H1 (cell line): Measurements from ENCODE around the gene CHST11. TPM values are rescaled to one million over a fixed set of nuclear protein-coding genes. Genes with fewer than 3 reads are reported as not detected.

Experiments used
- CTCF ChIA-PET: fragments of 300-600 bp; sonication (Branson Sonifier 250); formaldehyde crosslinking; loops from one replicate; lab custom pipeline; 2021; ENCODE audit not compliant: partially characterized antibody; lab: Charles Lee
- POLR2A ChIA-PET: fragments of 300-600 bp; sonication (Branson Sonifier 250); formaldehyde crosslinking; loops from one replicate; lab custom pipeline; 2021; ENCODE audit warnings: inconsistent platforms; ENCODE audit not compliant: partially characterized antibody; lab: Charles Lee
- DNase-seq, 2 experiments: peaks; one replicate each; pipeline versions ENCODE4 v3.0.0 to v3.0.0-alpha.2; 2010 to 2022; ENCODE audit warnings: low spot score in 2 of 2, low read depth in 1 of 2, mixed read lengths in 1 of 2
- FAIRE-seq: peaks from 2 replicates; lab custom pipeline; 2011; peaks lifted over from hg19 to GRCh38; lab: Jason Lieb, UNC
- H2AFZ ChIP-seq: 2 replicates; pipeline ENCODE4 v1.8.1; 2012; ENCODE audit warnings: low read length, inconsistent platforms
- H2AK5ac ChIP-seq: 2 replicates; pipeline ENCODE4 v1.6.1; 2013; ENCODE audit warnings: low read depth, low read length
- H2BK120ac ChIP-seq: replicated peaks from 2 replicates; pipeline ENCODE3; 2013; ENCODE audit warnings: low read depth, low read length, inconsistent platforms
- H2BK12ac ChIP-seq: 2 replicates; pipeline ENCODE4 v1.6.1; 2013; ENCODE audit warnings: low read depth, low read length
- H2BK15ac ChIP-seq: 2 replicates; pipeline ENCODE4 v1.6.1; 2013; ENCODE audit warnings: low read length
- H2BK20ac ChIP-seq: 2 replicates; pipeline ENCODE4 v1.6.1; 2013; ENCODE audit warnings: low read length
- H2BK5ac ChIP-seq: 2 replicates; pipeline ENCODE4 v1.6.1; 2013; ENCODE audit warnings: low read depth, low read length
- H3K14ac ChIP-seq: 2 replicates; pipeline ENCODE4 v1.6.1; 2013; ENCODE audit warnings: inconsistent platforms; ENCODE audit not compliant: insufficient read length
- H3K18ac ChIP-seq: 2 replicates; pipeline ENCODE4 v1.6.1; 2013; ENCODE audit warnings: low read length; ENCODE audit errors: extremely low read depth
- H3K23ac ChIP-seq: 2 replicates; pipeline ENCODE4 v1.6.1; 2013; ENCODE audit warnings: inconsistent platforms; ENCODE audit not compliant: insufficient read length
- H3K23me2 ChIP-seq: 2 replicates; pipeline ENCODE4 v1.6.1; 2013; ENCODE audit warnings: low read depth, low read length
- H3K27ac ChIP-seq: 2 replicates; pipeline ENCODE4 v1.6.1; 2011; ENCODE audit warnings: low read depth, low read length, inconsistent platforms
- H3K27me3 ChIP-seq, 4 experiments: replicated peaks in 1 of 4; 1 replicate in 1 of 4; 2 replicates in 3 of 4; pipeline versions ENCODE4 v1.6.1 to v1.8.1; 2011 to 2013; ENCODE audit warnings: low read length in 3 of 4, mild to moderate bottlenecking in 3 of 4, inconsistent platforms in 2 of 4, mixed read lengths in 2 of 4, moderate library complexity in 1 of 4; ENCODE audit not compliant: control insufficient read depth in 3 of 4, insufficient read depth in 3 of 4; ENCODE audit errors: extremely low read depth in 1 of 4
- H3K36me3 ChIP-seq, 4 experiments: 2 replicates each; pipeline versions ENCODE4 v1.6.1 to v1.8.1; 2011 to 2013; ENCODE audit warnings: mild to moderate bottlenecking in 4 of 4, low read length in 3 of 4, moderate library complexity in 2 of 4, control low read depth in 1 of 4, inconsistent platforms in 1 of 4; ENCODE audit not compliant: insufficient read depth in 4 of 4, control insufficient read depth in 2 of 4
- H3K4ac ChIP-seq: replicated peaks from 2 replicates; pipeline ENCODE3; 2013; ENCODE audit warnings: low read length, low read depth, mixed read lengths, inconsistent platforms; ENCODE audit not compliant: insufficient read length
- H3K4me1 ChIP-seq, 4 experiments: replicated peaks in 1 of 4; 1 replicate in 1 of 4; 2 replicates in 3 of 4; pipeline versions ENCODE4 v1.6.1 to v1.8.1; 2011 to 2013; ENCODE audit warnings: low read length in 3 of 4, inconsistent platforms in 2 of 4, mixed read lengths in 1 of 4; ENCODE audit not compliant: insufficient read depth in 4 of 4, control insufficient read depth in 3 of 4
- H3K4me2 ChIP-seq, 2 experiments: 2 replicates each; pipeline versions ENCODE4 v1.6.1 to v1.8.1; 2011 to 2013; ENCODE audit warnings: low read depth in 2 of 2, low read length in 2 of 2, control low read depth in 1 of 2, inconsistent platforms in 1 of 2, mild to moderate bottlenecking in 1 of 2; ENCODE audit not compliant: insufficient read depth in 1 of 2
- H3K4me3 ChIP-seq, 4 experiments: fragments of 200-600, 300-600 bp in 1 of 4; sonication (generic), shearing (Covaris generic), sonication (Bioruptor Twin) in 1 of 4; 2 replicates each; pipeline versions ENCODE4 v1.5.1 to v1.8.1; 2011 to 2016; ENCODE audit warnings: low read length in 4 of 4, low read depth in 3 of 4, control low read depth in 2 of 4, inconsistent platforms in 2 of 4, mild to moderate bottlenecking in 2 of 4, mixed read lengths in 1 of 4, moderate library complexity in 1 of 4; ENCODE audit not compliant: insufficient read depth in 2 of 4; ENCODE audit errors: extremely low read depth in 1 of 4
- H3K56ac ChIP-seq: replicated peaks from 2 replicates; pipeline ENCODE3; 2013; ENCODE audit warnings: low read depth, mild to moderate bottlenecking, mixed read lengths, low read length, inconsistent platforms; ENCODE audit not compliant: insufficient read length
- H3K79me1 ChIP-seq: 2 replicates; pipeline ENCODE4 v1.6.1; 2013; ENCODE audit warnings: low read depth, low read length, control low read depth
- H3K79me2 ChIP-seq, 2 experiments: 2 replicates each; pipeline versions ENCODE4 v1.6.1 to v1.8.1; 2012 to 2013; ENCODE audit warnings: low read length in 2 of 2, mild to moderate bottlenecking in 2 of 2, inconsistent platforms in 1 of 2; ENCODE audit not compliant: insufficient read depth in 2 of 2, control insufficient read depth in 1 of 2
- H3K9ac ChIP-seq, 4 experiments: replicated peaks in 1 of 4; 1 replicate in 1 of 4; 2 replicates in 3 of 4; pipeline versions ENCODE4 v1.6.1 to v1.8.1; 2011 to 2013; ENCODE audit warnings: low read depth in 3 of 4, low read length in 3 of 4, control low read depth in 2 of 4, mild to moderate bottlenecking in 2 of 4, moderate library complexity in 2 of 4, inconsistent platforms in 1 of 4; ENCODE audit errors: extremely low read depth in 1 of 4
- H3K9me3 ChIP-seq, 2 experiments: 2 replicates each; pipeline versions ENCODE4 v1.6.1 to v1.8.1; 2012 to 2013; ENCODE audit warnings: mild to moderate bottlenecking in 2 of 2, moderate library complexity in 2 of 2, control low read depth in 1 of 2, inconsistent platforms in 1 of 2, low read depth in 1 of 2, low read length in 1 of 2, mixed read lengths in 1 of 2; ENCODE audit not compliant: insufficient read depth in 2 of 2
- H4K20me1 ChIP-seq, 2 experiments: replicated peaks in 1 of 2; 2 replicates each; pipeline versions ENCODE3 to v1.8.1; 2011 to 2013; ENCODE audit warnings: inconsistent platforms in 2 of 2, low read length in 2 of 2, mild to moderate bottlenecking in 1 of 2; ENCODE audit not compliant: insufficient read depth in 2 of 2, control insufficient read depth in 1 of 2
- H4K5ac ChIP-seq: 2 replicates; pipeline ENCODE4 v1.6.1; 2013; ENCODE audit warnings: low read length, low read depth, mixed read lengths, inconsistent platforms; ENCODE audit not compliant: insufficient read length
- H4K8ac ChIP-seq: 2 replicates; pipeline ENCODE4 v1.8.0; 2013; ENCODE audit warnings: mild to moderate bottlenecking, moderate library complexity, low read length, inconsistent platforms; ENCODE audit not compliant: insufficient read depth; ENCODE audit errors: extremely low read depth
- H4K91ac ChIP-seq: replicated peaks from 2 replicates; pipeline ENCODE3; 2013; ENCODE audit warnings: low read length, mixed read lengths, inconsistent platforms; ENCODE audit not compliant: insufficient read length
- ASH2L ChIP-seq: fragments of 200-600, 300-600 bp; sonication (generic); IDR thresholded peaks from one replicate; pipeline ENCODE4 v1.7.1; 2017; ENCODE audit warnings: low read length
- BACH1 ChIP-seq: IDR thresholded peaks from 2 replicates; pipeline ENCODE4 v1.6.1; 2012; ENCODE audit warnings: low read length, improper control_type of control experiment
- CREB1 ChIP-seq: IDR thresholded peaks from 2 replicates; pipeline ENCODE4 v1.6.1; 2012; ENCODE audit warnings: inconsistent platforms
- HDAC2 ChIP-seq, 2 experiments: fragments of 300-600 bp in 1 of 2; sonication (generic) in 1 of 2; IDR thresholded peaks; 2 replicates each; pipeline ENCODE4 v1.6.1; 2011 to 2012; ENCODE audit warnings: low read depth in 2 of 2, low read length in 2 of 2, mild to moderate bottlenecking in 2 of 2, moderate library complexity in 2 of 2, borderline replicate concordance in 1 of 2, inconsistent platforms in 1 of 2
- JUND ChIP-seq: IDR thresholded peaks from 2 replicates; pipeline ENCODE4 v1.6.1; 2011; ENCODE audit warnings: mild to moderate bottlenecking, improper control_type of control experiment, low read length
- KDM1A ChIP-seq: fragments of 200-600, 300-600 bp; sonication (generic); IDR thresholded peaks from 2 replicates; pipeline ENCODE4 v1.7.1; 2016; ENCODE audit warnings: mild to moderate bottlenecking, low read length, borderline replicate concordance
- PHF8 ChIP-seq: fragments of 200-600 bp; sonication (generic); conservative IDR thresholded peaks from 2 replicates; pipeline ENCODE4 v1.7.1; 2012; ENCODE audit warnings: low read depth, mild to moderate bottlenecking, inconsistent platforms, low read length, moderate library complexity
- RNF2 ChIP-seq: fragments of 200-900, 300-1000 bp; sonication (generic); IDR thresholded peaks from 2 replicates; pipeline ENCODE4 v1.7.1; 2016; ENCODE audit warnings: borderline replicate concordance, low read depth, mild to moderate bottlenecking, antibody characterized with exemption, low read length; ENCODE audit not compliant: poor library complexity, severe bottlenecking; ENCODE audit errors: missing control alignments
- SP1 ChIP-seq: IDR thresholded peaks from 2 replicates; pipeline ENCODE4 v1.6.1; 2011; ENCODE audit warnings: low read depth, low read length
- SUZ12 ChIP-seq: fragments of 200-600 bp; sonication (generic); IDR thresholded peaks from 2 replicates; pipeline ENCODE4 v1.6.1; 2012; ENCODE audit warnings: mild to moderate bottlenecking, inconsistent platforms, low read length, moderate library complexity, mixed read lengths
- TAF1 ChIP-seq: IDR thresholded peaks from 2 replicates; pipeline ENCODE4 v1.6.1; 2011; ENCODE audit warnings: mild to moderate bottlenecking, low read depth, low read length
- WGBS, 2 experiments: shearing (Covaris generic) in 1 of 2; methylation state at CpG; one replicate each; pipeline versions ENCODE4 v1.1.6 to v1.1.7; 2013 to 2015; ENCODE audit warnings: low lambda C conversion rate in 2 of 2, mixed read lengths in 2 of 2, inconsistent platforms in 1 of 2, low coverage in 1 of 2, missing lambda C conversion rate in 1 of 2; ENCODE audit not compliant: insufficient replicate concordance in 2 of 2, insufficient coverage in 1 of 2, insufficient read length in 1 of 2; ENCODE audit errors: extremely low coverage in 1 of 2, missing lambda C conversion rate in 1 of 2; 5-methylcytosine and 5-hydroxymethylcytosine counted together
- polyA plus RNA-seq, 7 experiments: library from polyadenylated mRNA; depleted of rRNA in 3 of 7; stranded (reverse) in 5 of 7; unstranded in 2 of 7; fragments of >200 nt in 5 of 7; fragments of 200-250 nt in 2 of 7; gene quantifications; 1 replicate in 5 of 7; 2 replicates in 1 of 7; 4 replicates in 1 of 7; pipeline versions ENCODE4 v1.2.1 to v1.2.3, GENCODE V29; 2011 to 2013; ENCODE audit warnings: missing spikeins in 2 of 7, mixed read lengths in 2 of 7
- total RNA-seq: library from RNA; stranded (reverse); fragmentation: NEBNext Ultra II Directional; extraction: Animal tissue kit (Norgen Biotek cat#: 25700); gene quantifications from 2 replicates; pipeline ENCODE4 v1.2.1, GENCODE V29; 2021
- TF ChIP-seq, protein P1 (sequence below): IDR thresholded peaks from 2 replicates; pipeline ENCODE4 v1.6.1; 2012; ENCODE audit warnings: inconsistent platforms
- TF ChIP-seq, protein P2 (sequence below): IDR thresholded peaks from 2 replicates; pipeline ENCODE4 v1.6.1; 2011; ENCODE audit warnings: low read depth, mild to moderate bottlenecking, low read length; ENCODE audit not compliant: insufficient read depth

The CHST11 gene
- total and polyA plus RNA-seq, 2 of the 8 experiments (the other 6 are each of a cell fraction or from before 2014, with no cell fraction given), result 14.4 to 20.8 TPM

DNA sequence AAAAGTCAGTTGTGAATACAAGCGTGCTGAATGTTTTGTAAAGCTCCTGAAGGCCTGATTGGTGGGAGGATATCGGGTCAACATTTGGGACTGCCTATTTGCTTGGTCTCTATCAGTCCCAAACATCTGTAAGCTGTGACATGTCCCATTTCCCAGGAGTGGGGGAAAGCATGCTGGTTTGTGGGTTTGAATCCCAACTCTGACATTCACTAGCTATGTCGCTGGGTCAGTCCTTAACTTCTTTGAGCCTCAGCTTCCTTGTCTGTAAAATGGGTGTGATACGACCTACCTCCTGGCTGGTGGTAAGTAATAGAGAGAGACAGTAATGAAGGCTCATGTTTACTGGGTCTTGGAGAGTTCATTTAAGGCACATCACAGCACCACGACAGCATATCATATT, 136.7 kb downstream of the CHST11 start:
- Histone ChIP-seq H3K27ac (no peak overlapping the region), H3K4ac (peak overlapping the region; percentile 34), H3K79me1 (0 out of 2 replicates have a peak, but pooled peaks cover 4% of the 10 kb centered on the region), H2BK20ac (no peak overlapping the region), H3K23me2 (peaks cover 1% of the 10 kb centered on the region; the same call in 1 of the 2 replicates), H3K4me2 (no peak overlapping the region), H4K20me1 (no peaks in the 10 kb centered on the region), H2AK5ac (no peak overlapping the region), H2BK12ac (no peak overlapping the region), H4K91ac (no peak overlapping the region), H2AFZ (no peak overlapping the region), H3K9me3 (no peaks in the 10 kb centered on the region), H3K79me2 (0 out of 4 replicates have a peak, but pooled peaks cover 0 to 2% of the 10 kb centered on the region in 2 experiments), H2BK120ac (no peak overlapping the region), H3K27me3 (no peaks in the 10 kb centered on the region), H2BK5ac (no peak overlapping the region), H3K18ac (no peak overlapping the region), H3K4me1 (peaks cover 0 to 6% (median 2%) of the 10 kb centered on the region in 4 experiments; a peak in 4 of 7 replicates), H3K14ac (no peak overlapping the region), H3K23ac (no peak overlapping the region), H3K4me3 (no peak overlapping the region), H4K8ac (no peak overlapping the region), H3K36me3 (no peaks in the 10 kb centered on the region), H2BK15ac (no peak overlapping the region), H3K56ac (no peak overlapping the region), H3K9ac (no peak overlapping the region), H4K5ac (no peak overlapping the region)
- FAIRE-seq (no peak), DNase-seq (no peak)
- 83% methylated on average over 5 of the region's 5 CpGs; no CpG with 5 or more reads in 1 of the 2 experiments for WGBS, 2 experiments
- POLR2A ChIA-PET, result no interaction called here
- CTCF ChIA-PET, result interaction anchor here (0.6 to 2.1 kb wide), 4 partner anchors 17 to 66 kb away, joined by 3 to 6 read pairs (median 4); no protein-coding TSS in a partner anchor
- TF ChIP-seq ASH2L (no peak), HDAC2 (IDR thresholded peaks at IDR 0.05; ENCODE audit: borderline replicate concordance in 1 of 2, low read depth in 2 of 2, low read length in 2 of 2) (0 out of 4 replicates have a peak, but pooled peaks of 1 of the 2 experiments have one; percentile 48), SP1 (no peak), BACH1 (no peak), PHF8 (no peak), CREB1 (no peak), SUZ12 (no peak), RNF2 (no peak), JUND (no peak), KDM1A (peak; percentile 67; the same call in 1 of the 2 replicates), TAF1 (no peak)
- TF ChIP-seq, protein P1, sequence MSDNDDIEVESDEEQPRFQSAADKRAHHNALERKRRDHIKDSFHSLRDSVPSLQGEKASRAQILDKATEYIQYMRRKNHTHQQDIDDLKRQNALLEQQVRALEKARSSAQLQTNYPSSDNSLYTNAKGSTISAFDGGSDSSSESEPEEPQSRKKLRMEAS, result no peak
- TF ChIP-seq, protein P2, sequence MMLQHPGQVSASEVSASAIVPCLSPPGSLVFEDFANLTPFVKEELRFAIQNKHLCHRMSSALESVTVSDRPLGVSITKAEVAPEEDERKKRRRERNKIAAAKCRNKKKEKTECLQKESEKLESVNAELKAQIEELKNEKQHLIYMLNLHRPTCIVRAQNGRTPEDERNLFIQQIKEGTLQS, result no peak
